T-helper 1 cell (primary cell): ENCODE results near the gene CFAP61.
"Not testable (repeated sequence)": the region's sequence is repeated elsewhere in the genome, so short reads cannot be mapped to it uniquely, and the experiment has no call there.

Experiments
- DNase-seq, 5 donors: peaks; one replicate each; pipeline ENCODE4 v3.0.0-alpha.2; 2012 to 2020

Gene CFAP61

GRCh38 chr20:20241976-20242375 is 189.6 kb downstream of the CFAP61 start:
- DNase-seq = no peak

GRCh38 chr20:20244384-20244783 is 192.1 kb downstream of the CFAP61 start:
- DNase-seq = not testable (repeated sequence)

GRCh38 chr20:20246996-20247633 is 194.8 kb downstream of the CFAP61 start:
- no peak for DNase-seq

- DNase-seq = no peak
These were observed 196.4 kb downstream of the CFAP61 start for GRCh38 chr20:20248620-20249200.

- DNase-seq = no peak
These were observed 199.0 kb downstream of the CFAP61 start for GRCh38 chr20:20251317-20251716.

- DNase-seq = no peak
These were observed 199.5 kb downstream of the CFAP61 start for GRCh38 chr20:20251836-20252235.

GRCh38 chr20:20253039-20253743 is 200.9 kb downstream of the CFAP61 start:
- no peak for DNase-seq

- no peak for DNase-seq
These were observed 201.5 kb downstream of the CFAP61 start for GRCh38 chr20:20253744-20254330.

- DNase-seq = no peak
These were observed 202.8 kb downstream of the CFAP61 start for GRCh38 chr20:20255099-20255498.

GRCh38 chr20:20259533-20259932 is 207.2 kb downstream of the CFAP61 start:
- DNase-seq = no peak

- DNase-seq = no peak
These were observed 208.8 kb downstream of the CFAP61 start for GRCh38 chr20:20261159-20261558.

GRCh38 chr20:20265210-20265609 is 212.9 kb downstream of the CFAP61 start:
- DNase-seq = no peak

GRCh38 chr20:20266552-20266951 is 214.2 kb downstream of the CFAP61 start:
- DNase-seq = no peak

GRCh38 chr20:20267685-20268370 is 215.5 kb downstream of the CFAP61 start:
- DNase-seq = no peak

- no peak for DNase-seq
These were observed 218.9 kb downstream of the CFAP61 start for GRCh38 chr20:20271271-20271670.

GRCh38 chr20:20272686-20273085 is 220.4 kb downstream of the CFAP61 start:
- no peak for DNase-seq

GRCh38 chr20:20273286-20273685 is 221.0 kb downstream of the CFAP61 start:
- DNase-seq = no peak

GRCh38 chr20:20274821-20275220 is 222.5 kb downstream of the CFAP61 start:
- no peak for DNase-seq

GRCh38 chr20:20275636-20276035 is 223.3 kb downstream of the CFAP61 start:
- no peak for DNase-seq

GRCh38 chr20:20276811-20277530 is 224.6 kb downstream of the CFAP61 start:
- no peak for DNase-seq

GRCh38 chr20:20277894-20278335 is 225.6 kb downstream of the CFAP61 start:
- DNase-seq = no peak

GRCh38 chr20:20286061-20286460 is 233.7 kb downstream of the CFAP61 start:
- no peak for DNase-seq
